H1 (cell line): Measurements from ENCODE around the gene SWI5. TPM values are rescaled to one million over a fixed set of nuclear protein-coding genes. Genes with fewer than 3 reads are reported as not detected.

Experiments
- CTCF ChIA-PET: fragments of 300-600 bp; sonication (Branson Sonifier 250); formaldehyde crosslinking; loops from one replicate; lab custom pipeline; 2021; ENCODE audit not compliant: partially characterized antibody; lab: Charles Lee
- POLR2A ChIA-PET: fragments of 300-600 bp; sonication (Branson Sonifier 250); formaldehyde crosslinking; loops from one replicate; lab custom pipeline; 2021; ENCODE audit warnings: inconsistent platforms; ENCODE audit not compliant: partially characterized antibody; lab: Charles Lee
- DNase-seq, 2 experiments: peaks; one replicate each; pipeline versions ENCODE4 v3.0.0 to v3.0.0-alpha.2; 2010 to 2022; ENCODE audit warnings: low spot score in 2 of 2, low read depth in 1 of 2, mixed read lengths in 1 of 2
- FAIRE-seq: peaks from 2 replicates; lab custom pipeline; 2011; peaks lifted over from hg19 to GRCh38; lab: Jason Lieb, UNC
- H2AFZ ChIP-seq: 2 replicates; pipeline ENCODE4 v1.8.1; 2012; ENCODE audit warnings: low read length, inconsistent platforms
- H2AK5ac ChIP-seq: 2 replicates; pipeline ENCODE4 v1.6.1; 2013; ENCODE audit warnings: low read depth, low read length
- H2BK120ac ChIP-seq: replicated peaks from 2 replicates; pipeline ENCODE3; 2013; ENCODE audit warnings: low read depth, low read length, inconsistent platforms
- H2BK12ac ChIP-seq: 2 replicates; pipeline ENCODE4 v1.6.1; 2013; ENCODE audit warnings: low read depth, low read length
- H2BK15ac ChIP-seq: 2 replicates; pipeline ENCODE4 v1.6.1; 2013; ENCODE audit warnings: low read length
- H2BK20ac ChIP-seq: 2 replicates; pipeline ENCODE4 v1.6.1; 2013; ENCODE audit warnings: low read length
- H2BK5ac ChIP-seq: 2 replicates; pipeline ENCODE4 v1.6.1; 2013; ENCODE audit warnings: low read depth, low read length
- H3K14ac ChIP-seq: 2 replicates; pipeline ENCODE4 v1.6.1; 2013; ENCODE audit warnings: inconsistent platforms; ENCODE audit not compliant: insufficient read length
- H3K18ac ChIP-seq: 2 replicates; pipeline ENCODE4 v1.6.1; 2013; ENCODE audit warnings: low read length; ENCODE audit errors: extremely low read depth
- H3K23ac ChIP-seq: 2 replicates; pipeline ENCODE4 v1.6.1; 2013; ENCODE audit warnings: inconsistent platforms; ENCODE audit not compliant: insufficient read length
- H3K23me2 ChIP-seq: 2 replicates; pipeline ENCODE4 v1.6.1; 2013; ENCODE audit warnings: low read depth, low read length
- H3K27ac ChIP-seq: 2 replicates; pipeline ENCODE4 v1.6.1; 2011; ENCODE audit warnings: low read depth, low read length, inconsistent platforms
- H3K27me3 ChIP-seq, 4 experiments: replicated peaks in 1 of 4; 1 replicate in 1 of 4; 2 replicates in 3 of 4; pipeline versions ENCODE4 v1.6.1 to v1.8.1; 2011 to 2013; ENCODE audit warnings: low read length in 3 of 4, mild to moderate bottlenecking in 3 of 4, inconsistent platforms in 2 of 4, mixed read lengths in 2 of 4, moderate library complexity in 1 of 4; ENCODE audit not compliant: control insufficient read depth in 3 of 4, insufficient read depth in 3 of 4; ENCODE audit errors: extremely low read depth in 1 of 4
- H3K36me3 ChIP-seq, 4 experiments: 2 replicates each; pipeline versions ENCODE4 v1.6.1 to v1.8.1; 2011 to 2013; ENCODE audit warnings: mild to moderate bottlenecking in 4 of 4, low read length in 3 of 4, moderate library complexity in 2 of 4, control low read depth in 1 of 4, inconsistent platforms in 1 of 4; ENCODE audit not compliant: insufficient read depth in 4 of 4, control insufficient read depth in 2 of 4
- H3K4ac ChIP-seq: replicated peaks from 2 replicates; pipeline ENCODE3; 2013; ENCODE audit warnings: low read length, low read depth, mixed read lengths, inconsistent platforms; ENCODE audit not compliant: insufficient read length
- H3K4me1 ChIP-seq, 4 experiments: replicated peaks in 1 of 4; 1 replicate in 1 of 4; 2 replicates in 3 of 4; pipeline versions ENCODE4 v1.6.1 to v1.8.1; 2011 to 2013; ENCODE audit warnings: low read length in 3 of 4, inconsistent platforms in 2 of 4, mixed read lengths in 1 of 4; ENCODE audit not compliant: insufficient read depth in 4 of 4, control insufficient read depth in 3 of 4
- H3K4me2 ChIP-seq, 2 experiments: 2 replicates each; pipeline versions ENCODE4 v1.6.1 to v1.8.1; 2011 to 2013; ENCODE audit warnings: low read depth in 2 of 2, low read length in 2 of 2, control low read depth in 1 of 2, inconsistent platforms in 1 of 2, mild to moderate bottlenecking in 1 of 2; ENCODE audit not compliant: insufficient read depth in 1 of 2
- H3K4me3 ChIP-seq, 4 experiments: fragments of 200-600, 300-600 bp in 1 of 4; sonication (generic), shearing (Covaris generic), sonication (Bioruptor Twin) in 1 of 4; 2 replicates each; pipeline versions ENCODE4 v1.5.1 to v1.8.1; 2011 to 2016; ENCODE audit warnings: low read length in 4 of 4, low read depth in 3 of 4, control low read depth in 2 of 4, inconsistent platforms in 2 of 4, mild to moderate bottlenecking in 2 of 4, mixed read lengths in 1 of 4, moderate library complexity in 1 of 4; ENCODE audit not compliant: insufficient read depth in 2 of 4; ENCODE audit errors: extremely low read depth in 1 of 4
- H3K56ac ChIP-seq: replicated peaks from 2 replicates; pipeline ENCODE3; 2013; ENCODE audit warnings: low read depth, mild to moderate bottlenecking, mixed read lengths, low read length, inconsistent platforms; ENCODE audit not compliant: insufficient read length
- H3K79me1 ChIP-seq: 2 replicates; pipeline ENCODE4 v1.6.1; 2013; ENCODE audit warnings: low read depth, low read length, control low read depth
- H3K79me2 ChIP-seq, 2 experiments: 2 replicates each; pipeline versions ENCODE4 v1.6.1 to v1.8.1; 2012 to 2013; ENCODE audit warnings: low read length in 2 of 2, mild to moderate bottlenecking in 2 of 2, inconsistent platforms in 1 of 2; ENCODE audit not compliant: insufficient read depth in 2 of 2, control insufficient read depth in 1 of 2
- H3K9ac ChIP-seq, 4 experiments: replicated peaks in 1 of 4; 1 replicate in 1 of 4; 2 replicates in 3 of 4; pipeline versions ENCODE4 v1.6.1 to v1.8.1; 2011 to 2013; ENCODE audit warnings: low read depth in 3 of 4, low read length in 3 of 4, control low read depth in 2 of 4, mild to moderate bottlenecking in 2 of 4, moderate library complexity in 2 of 4, inconsistent platforms in 1 of 4; ENCODE audit errors: extremely low read depth in 1 of 4
- H3K9me3 ChIP-seq, 2 experiments: 2 replicates each; pipeline versions ENCODE4 v1.6.1 to v1.8.1; 2012 to 2013; ENCODE audit warnings: mild to moderate bottlenecking in 2 of 2, moderate library complexity in 2 of 2, control low read depth in 1 of 2, inconsistent platforms in 1 of 2, low read depth in 1 of 2, low read length in 1 of 2, mixed read lengths in 1 of 2; ENCODE audit not compliant: insufficient read depth in 2 of 2
- H4K20me1 ChIP-seq, 2 experiments: replicated peaks in 1 of 2; 2 replicates each; pipeline versions ENCODE3 to v1.8.1; 2011 to 2013; ENCODE audit warnings: inconsistent platforms in 2 of 2, low read length in 2 of 2, mild to moderate bottlenecking in 1 of 2; ENCODE audit not compliant: insufficient read depth in 2 of 2, control insufficient read depth in 1 of 2
- H4K5ac ChIP-seq: 2 replicates; pipeline ENCODE4 v1.6.1; 2013; ENCODE audit warnings: low read length, low read depth, mixed read lengths, inconsistent platforms; ENCODE audit not compliant: insufficient read length
- H4K8ac ChIP-seq: 2 replicates; pipeline ENCODE4 v1.8.0; 2013; ENCODE audit warnings: mild to moderate bottlenecking, moderate library complexity, low read length, inconsistent platforms; ENCODE audit not compliant: insufficient read depth; ENCODE audit errors: extremely low read depth
- H4K91ac ChIP-seq: replicated peaks from 2 replicates; pipeline ENCODE3; 2013; ENCODE audit warnings: low read length, mixed read lengths, inconsistent platforms; ENCODE audit not compliant: insufficient read length
- BCL11A ChIP-seq, 2 experiments: IDR thresholded peaks; one replicate each; pipeline ENCODE4 v1.6.1; 2011; ENCODE audit warnings: low read depth in 2 of 2, low read length in 2 of 2, mild to moderate bottlenecking in 2 of 2
- CBX8 ChIP-seq: fragments of 300-800, 300-1000 bp; sonication (generic); IDR thresholded peaks from 2 replicates; pipeline ENCODE4 v1.7.1; 2016; ENCODE audit warnings: low read depth, low read length, borderline replicate concordance
- CTBP2 ChIP-seq: IDR thresholded peaks from 2 replicates; pipeline ENCODE4 v1.7.0; 2011; ENCODE audit warnings: borderline replicate concordance, mild to moderate bottlenecking, moderate library complexity, mixed read lengths, low read length; ENCODE audit not compliant: insufficient read depth, insufficient read length
- KDM5A ChIP-seq: fragments of 200-600 bp; IDR thresholded peaks from 2 replicates; pipeline ENCODE4 v1.7.1; 2012; ENCODE audit warnings: mild to moderate bottlenecking, low read length, inconsistent platforms, mixed read lengths
- POLR2AphosphoS5 ChIP-seq: IDR thresholded peaks from 2 replicates; pipeline ENCODE4 v1.6.1; 2011; ENCODE audit warnings: low read depth, low read length
- POU5F1 ChIP-seq: IDR thresholded peaks from 2 replicates; pipeline ENCODE4 v1.6.1; 2011; ENCODE audit warnings: low read depth, mild to moderate bottlenecking, low read length, moderate library complexity
- RAD21 ChIP-seq, 2 experiments: IDR thresholded peaks in 1 of 2; conservative IDR thresholded peaks in 1 of 2; 2 replicates each; pipeline ENCODE4 v1.6.1; 2011; ENCODE audit warnings: low read depth in 2 of 2, low read length in 2 of 2, improper control_type of control experiment in 1 of 2, inconsistent platforms in 1 of 2, mild to moderate bottlenecking in 1 of 2, moderate library complexity in 1 of 2
- SP2 ChIP-seq: IDR thresholded peaks from 2 replicates; pipeline ENCODE4 v1.6.1; 2012; ENCODE audit warnings: mild to moderate bottlenecking, low read length, inconsistent platforms
- WGBS, 2 experiments: shearing (Covaris generic) in 1 of 2; methylation state at CpG; one replicate each; pipeline versions ENCODE4 v1.1.6 to v1.1.7; 2013 to 2015; ENCODE audit warnings: low lambda C conversion rate in 2 of 2, mixed read lengths in 2 of 2, inconsistent platforms in 1 of 2, low coverage in 1 of 2, missing lambda C conversion rate in 1 of 2; ENCODE audit not compliant: insufficient replicate concordance in 2 of 2, insufficient coverage in 1 of 2, insufficient read length in 1 of 2; ENCODE audit errors: extremely low coverage in 1 of 2, missing lambda C conversion rate in 1 of 2; 5-methylcytosine and 5-hydroxymethylcytosine counted together
- polyA plus RNA-seq, 7 experiments: library from polyadenylated mRNA; depleted of rRNA in 3 of 7; stranded (reverse) in 5 of 7; unstranded in 2 of 7; fragments of >200 nt in 5 of 7; fragments of 200-250 nt in 2 of 7; gene quantifications; 1 replicate in 5 of 7; 2 replicates in 1 of 7; 4 replicates in 1 of 7; pipeline versions ENCODE4 v1.2.1 to v1.2.3, GENCODE V29; 2011 to 2013; ENCODE audit warnings: missing spikeins in 2 of 7, mixed read lengths in 2 of 7
- total RNA-seq: library from RNA; stranded (reverse); fragmentation: NEBNext Ultra II Directional; extraction: Animal tissue kit (Norgen Biotek cat#: 25700); gene quantifications from 2 replicates; pipeline ENCODE4 v1.2.1, GENCODE V29; 2021

SWI5 gene
- total and polyA plus RNA-seq, 2 of the 8 experiments (the other 6 are each of a cell fraction or from before 2014, with no cell fraction given), result 29.0 to 59.5 TPM

DNA sequence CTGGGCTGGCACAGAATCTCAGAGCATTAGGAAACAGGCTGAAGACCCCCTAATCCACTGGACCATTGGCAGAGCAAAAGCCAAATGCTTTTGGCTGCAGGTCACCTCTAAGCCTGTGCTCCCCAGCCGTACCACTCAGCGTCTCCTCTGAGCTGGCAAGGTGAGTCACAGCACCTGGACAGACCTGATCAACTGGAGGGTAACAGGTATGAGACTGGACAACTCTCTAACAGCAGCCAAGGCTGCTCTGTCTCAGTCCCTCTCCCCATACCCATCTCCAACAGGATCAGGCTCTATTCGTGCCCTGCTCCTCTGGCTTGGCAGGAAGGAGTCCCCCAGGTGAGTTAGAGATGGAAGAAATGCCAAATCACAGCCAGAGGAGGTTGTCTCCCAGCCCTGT is 5.0 kb upstream of the SWI5 start:
- no peak overlapping the region for H3K56ac ChIP-seq
- H3K9ac ChIP-seq, result no peak overlapping the region
- H3K23me2 ChIP-seq, result peaks cover 2% of the 10 kb centered on the region; the same call in 1 of the 2 replicates
- H2AK5ac ChIP-seq, result no peak overlapping the region
- H4K5ac ChIP-seq, result no peak overlapping the region
- H2AFZ ChIP-seq, result no peak overlapping the region
- no peak overlapping the region for H3K27ac ChIP-seq
- H3K9me3 ChIP-seq, result no peaks in the 10 kb centered on the region
- WGBS, 2 experiments, result 90% methylated on average over 3 of the region's 3 CpGs; no CpG with 5 or more reads in 1 of the 2 experiments
- H3K27me3 ChIP-seq, result peaks cover 0 to 3% (median 0%) of the 10 kb centered on the region in 4 experiments; a peak in 1 of 7 replicates
- H3K36me3 ChIP-seq, result peaks cover 0 to 21% (median 9%) of the 10 kb centered on the region in 4 experiments; a peak in 6 of 8 replicates
- H3K14ac ChIP-seq, result no peak overlapping the region
- no peak overlapping the region for H3K4ac ChIP-seq
- no peak overlapping the region for H3K4me2 ChIP-seq
- H3K4me3 ChIP-seq, result no peak overlapping the region
- H3K23ac ChIP-seq, result no peak overlapping the region
- H2BK120ac ChIP-seq, result no peak overlapping the region
- no peaks in the 10 kb centered on the region for H3K79me1 ChIP-seq
- no peak overlapping the region for H2BK12ac ChIP-seq
- H3K79me2 ChIP-seq, result peaks cover 0 to 8% of the 10 kb centered on the region in 2 experiments; a peak in 1 of 4 replicates
- no peak overlapping the region for H2BK5ac ChIP-seq
- no peak overlapping the region for H4K91ac ChIP-seq
- DNase-seq (no peak), FAIRE-seq (no peak)
- peaks cover 0 to 2% of the 10 kb centered on the region in 2 experiments for H4K20me1 ChIP-seq
- ChIA-PET POLR2A (no interaction called here), CTCF (interaction anchor here (0.7 to 4.8 kb wide), 2 partner anchors 15 to 25 kb away, joined by 3 to 58 read pairs; no protein-coding TSS in a partner anchor)
- no peak overlapping the region for H2BK20ac ChIP-seq
- H2BK15ac ChIP-seq, result no peak overlapping the region
- H3K18ac ChIP-seq, result no peak overlapping the region
- no peak overlapping the region for H4K8ac ChIP-seq
- peaks cover 0 to 4% (median 0%) of the 10 kb centered on the region in 4 experiments; a peak in 1 of 7 replicates for H3K4me1 ChIP-seq
- TF ChIP-seq BCL11A (IDR thresholded peaks at IDR 0.05; ENCODE audit: low read depth in 2 of 2, low read length in 2 of 2) (no peak), KDM5A (no peak), POU5F1 (no peak), POLR2AphosphoS5 (no peak), RAD21 (IDR thresholded peaks at IDR 0.05 in 1 of 2, conservative IDR thresholded peaks at IDR 0.05 in 1 of 2; ENCODE audit: low read depth in 2 of 2, low read length in 2 of 2) (no peak), CTBP2 (no peak), SP2 (no peak), CBX8 (no peak)
